ENCODE data around the gene TBC1D8B.
A peak's percentile ranks its signal among the peaks of the same experiment; 100 is the strongest.
"Not testable (repeated sequence)": the region's sequence is repeated elsewhere in the genome, so short reads cannot be mapped to it uniquely, and the experiment has no call there.

TBC1D8B gene

GRCh38 chrX:106802388-106803275 lies at the start of gene TBC1D8B:
TSS of gene TBC1D8B (plus strand) at chrX:106802673. CDS start at chrX:106802854, 181 bp downstream.
- DNase-seq: peak; percentile 37

DNA sequence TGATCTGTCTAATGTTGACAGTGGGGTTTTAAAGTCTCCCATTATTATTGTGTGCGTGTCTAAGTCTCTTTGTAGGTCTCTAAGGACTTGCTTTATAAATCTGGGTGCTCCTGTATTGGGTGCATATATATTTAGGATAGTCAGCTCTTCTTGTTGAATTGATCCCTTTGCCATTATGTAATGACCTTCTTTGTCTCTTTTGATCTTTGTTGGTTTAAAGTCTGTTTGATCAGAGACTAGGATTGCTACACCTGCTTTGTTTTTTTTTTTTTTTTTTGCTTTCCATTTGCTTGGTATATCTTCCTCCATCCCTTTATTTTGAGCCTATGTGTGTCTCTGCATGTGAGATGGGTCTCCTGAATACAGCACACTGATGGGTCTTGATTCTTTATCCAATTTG lies 33.2 kb upstream of the TBC1D8B start:
- not testable (repeated sequence) for DNase-seq

DNA sequence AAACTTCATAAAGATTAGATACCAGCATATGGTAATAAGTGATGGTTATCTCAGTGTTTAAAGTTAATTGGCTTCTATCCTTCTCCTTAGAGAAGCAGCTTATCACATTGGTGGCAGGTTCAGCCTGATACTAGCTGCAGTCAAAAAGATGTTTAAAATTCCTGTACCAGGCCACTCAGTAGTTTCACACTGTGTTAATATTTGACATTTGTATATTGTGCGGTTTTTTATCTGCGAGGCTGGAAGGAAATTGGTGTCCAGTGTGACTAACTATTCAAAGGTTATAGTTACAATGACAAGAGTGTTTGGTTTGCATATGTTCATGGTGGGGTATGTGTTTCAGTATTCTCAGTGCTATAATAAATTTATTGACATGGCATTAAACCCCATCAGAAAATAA lies 27.5 kb upstream of the TBC1D8B start:
- no peak for DNase-seq

DNA sequence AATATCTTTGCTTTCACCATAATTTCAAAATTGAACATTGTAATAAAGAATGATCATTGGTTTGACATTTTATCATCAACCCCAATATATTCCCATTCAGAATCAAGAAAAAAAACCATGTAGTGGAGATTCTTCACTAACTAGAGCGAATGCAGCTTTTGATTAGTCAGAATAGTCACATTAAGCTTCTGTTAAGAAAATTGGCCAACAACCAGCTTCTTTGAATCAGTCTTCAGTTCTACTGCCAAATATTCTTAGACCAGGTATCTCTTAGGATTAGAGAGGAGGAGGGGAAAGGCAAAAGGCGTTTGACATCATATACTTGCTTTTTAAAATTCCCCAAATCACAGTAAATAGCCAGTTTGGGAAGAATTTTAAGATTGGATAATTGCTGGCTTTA lies 22.2 kb upstream of the TBC1D8B start:
- no peak for DNase-seq

GRCh38 chrX:106780664-106781377 lies 21.7 kb upstream of the TBC1D8B start:
- DNase-seq: no peak

- no peak for DNase-seq
Observed at GRCh38 chrX:106783716-106784115, 18.8 kb upstream of the TBC1D8B start.

DNA sequence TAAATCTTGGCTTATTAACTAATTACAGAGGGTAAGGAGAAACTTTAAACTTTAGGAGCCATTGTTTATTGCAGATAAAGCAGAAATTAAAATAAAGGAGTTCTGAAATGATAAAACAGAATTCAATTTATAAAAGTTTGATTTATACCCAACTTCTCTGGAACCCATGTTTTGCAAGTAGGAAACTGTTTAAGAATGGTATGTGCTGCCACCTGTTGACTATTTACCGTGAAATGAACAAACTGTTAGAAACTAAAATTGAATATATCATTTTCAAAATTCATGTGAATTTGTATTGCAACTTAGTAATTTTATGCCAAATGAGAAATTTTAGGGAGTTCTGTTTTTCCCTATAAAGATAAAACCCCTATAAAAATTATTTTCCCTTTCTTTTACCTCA lies 11.0 kb upstream of the TBC1D8B start:
- no peak for DNase-seq

DNA sequence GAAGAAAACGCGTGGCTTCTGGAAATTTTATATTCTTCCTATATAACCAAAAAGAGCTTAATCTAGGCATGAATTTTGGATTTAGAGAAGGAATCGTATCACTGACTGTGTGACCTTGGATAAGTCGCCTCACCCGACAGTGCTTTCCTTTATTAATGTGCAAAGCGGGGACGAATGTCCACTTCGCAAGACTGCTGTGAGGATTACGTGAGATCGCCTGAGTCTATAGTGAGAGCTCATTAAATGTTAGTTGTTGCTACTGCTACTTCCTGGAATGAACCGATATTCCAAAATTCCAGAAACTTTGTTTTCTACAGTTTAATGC lies 448 bp upstream of the TBC1D8B start:
- no peak for DNase-seq

DNA sequence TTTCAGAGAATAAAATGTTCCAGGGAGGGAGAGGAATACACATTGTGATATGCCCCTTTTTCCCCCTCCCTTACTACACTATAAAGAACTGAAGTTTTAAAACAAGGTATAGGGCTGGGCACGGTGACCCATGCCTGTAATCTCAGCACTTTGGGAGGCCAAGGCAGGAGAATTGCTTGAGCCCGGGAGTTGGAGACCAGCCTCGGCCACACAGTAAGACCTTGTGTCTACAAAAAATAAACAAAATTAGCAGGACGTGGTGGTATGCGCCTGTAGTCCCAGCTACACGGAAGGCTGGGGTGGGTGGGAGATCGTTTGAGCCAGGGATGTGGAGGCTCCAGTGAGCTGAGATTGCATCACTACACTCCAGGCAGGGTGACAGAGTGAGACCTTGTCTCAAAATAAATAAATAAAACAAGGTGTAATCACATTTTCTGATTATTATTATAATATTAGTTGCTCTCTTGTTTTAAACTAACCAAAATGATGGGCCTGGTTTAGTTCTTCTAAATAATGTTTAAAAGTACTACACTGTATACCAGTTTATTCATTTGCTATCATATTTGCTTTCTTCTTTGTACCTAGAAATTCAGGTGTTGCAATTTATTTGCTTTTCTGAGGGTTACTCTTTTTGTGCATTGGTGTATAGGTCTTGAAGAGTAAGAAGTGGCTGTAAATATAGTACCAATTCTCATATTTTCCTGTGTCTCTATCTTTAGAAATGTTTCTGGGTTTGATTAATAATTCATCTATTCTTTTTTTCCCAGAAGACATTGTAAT lies 8.8 kb downstream of the TBC1D8B start:
- DNase-seq: no peak

GRCh38 chrX:106812930-106813329 lies 10.5 kb downstream of the TBC1D8B start:
- DNase-seq: not testable (repeated sequence)

GRCh38 chrX:106814093-106814492 lies 11.6 kb downstream of the TBC1D8B start:
- DNase-seq: not testable (repeated sequence)

- DNase-seq: peak; percentile 22
Observed at GRCh38 chrX:106862972-106863688, 60.7 kb downstream of the TBC1D8B start.

GRCh38 chrX:106863697-106864096 lies 61.2 kb downstream of the TBC1D8B start:
- no peak for DNase-seq

DNA sequence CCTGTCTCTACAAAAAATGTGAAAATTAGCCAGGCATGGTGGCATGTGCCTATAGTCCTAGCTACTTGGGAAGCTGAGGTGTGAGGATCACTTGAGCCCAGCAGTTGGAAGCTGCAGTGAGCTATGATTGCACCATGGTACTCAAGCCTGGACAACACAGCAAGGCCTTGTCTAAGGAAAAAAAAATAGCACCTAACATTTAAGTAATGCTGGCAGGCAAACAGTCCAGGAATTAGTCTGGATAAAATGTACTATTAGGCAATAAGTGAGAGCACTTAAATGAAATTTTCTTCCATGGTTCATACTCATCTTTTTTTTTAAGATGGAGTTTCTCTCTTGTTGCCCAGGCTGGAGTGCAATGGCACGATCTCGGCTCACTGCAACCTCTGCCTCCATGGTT lies 70.3 kb downstream of the TBC1D8B start:
- not testable (repeated sequence) for DNase-seq

DNA sequence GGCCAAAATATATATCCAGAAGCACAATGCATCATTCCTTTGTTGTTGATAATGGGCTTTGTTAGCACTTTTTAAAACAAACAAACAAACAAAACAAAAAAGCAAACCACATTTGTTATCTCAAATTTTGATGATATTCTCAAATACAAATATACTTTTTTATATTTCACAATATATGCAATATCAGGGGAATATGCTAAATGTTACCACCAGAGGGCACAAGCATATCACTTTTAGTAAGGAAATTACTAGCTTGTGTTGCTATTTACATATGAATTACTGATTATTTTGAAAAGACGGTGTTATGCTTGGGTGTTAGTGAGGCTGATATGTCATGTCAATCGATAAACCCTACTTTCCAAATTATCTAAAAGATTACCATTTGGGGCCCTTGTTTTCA lies 71.6 kb downstream of the TBC1D8B start:
- DNase-seq: peak; percentile 22

DNA sequence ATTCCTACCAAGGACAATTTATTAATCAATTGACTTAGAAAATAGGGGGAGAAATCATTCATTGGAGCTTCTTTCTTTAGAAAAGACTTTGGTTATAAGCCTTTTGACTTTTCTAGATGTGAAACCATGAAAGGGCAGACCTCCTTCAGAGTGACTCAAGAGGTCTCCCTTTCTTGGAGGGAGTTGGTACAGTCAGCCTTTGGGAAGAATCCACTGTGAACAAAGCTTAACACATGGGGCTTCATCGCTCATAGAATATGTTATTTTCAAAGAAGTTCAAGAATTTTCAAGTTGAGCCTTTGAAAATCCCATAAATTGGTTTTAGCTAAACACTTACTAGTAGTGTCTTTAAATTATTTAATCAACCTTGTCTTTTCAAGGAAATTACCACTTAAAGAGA lies 72.7 kb downstream of the TBC1D8B start:
- no peak for DNase-seq

DNA sequence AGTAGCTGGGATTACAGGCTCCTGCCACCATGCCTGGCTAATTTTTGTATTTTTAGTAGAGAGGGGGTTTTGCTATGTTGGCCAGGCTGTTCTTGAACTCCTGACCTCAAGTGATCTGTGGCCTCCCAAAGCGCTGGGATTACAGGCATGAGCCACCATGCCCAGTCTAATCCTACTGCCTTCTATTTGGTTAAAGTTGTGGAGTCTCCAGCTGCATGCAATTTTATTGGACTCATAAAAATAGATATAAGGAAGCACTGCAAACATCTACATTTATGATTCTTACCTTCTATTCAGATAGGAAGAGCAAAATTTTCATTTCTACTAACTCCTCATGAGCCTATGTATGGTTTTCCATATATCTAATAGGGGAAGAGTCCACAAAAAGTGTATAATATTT lies 87.0 kb downstream of the TBC1D8B start:
- DNase-seq: no peak

- peak; percentile 75 for DNase-seq
Observed at GRCh38 chrX:106891762-106892460, 89.4 kb downstream of the TBC1D8B start.

DNA sequence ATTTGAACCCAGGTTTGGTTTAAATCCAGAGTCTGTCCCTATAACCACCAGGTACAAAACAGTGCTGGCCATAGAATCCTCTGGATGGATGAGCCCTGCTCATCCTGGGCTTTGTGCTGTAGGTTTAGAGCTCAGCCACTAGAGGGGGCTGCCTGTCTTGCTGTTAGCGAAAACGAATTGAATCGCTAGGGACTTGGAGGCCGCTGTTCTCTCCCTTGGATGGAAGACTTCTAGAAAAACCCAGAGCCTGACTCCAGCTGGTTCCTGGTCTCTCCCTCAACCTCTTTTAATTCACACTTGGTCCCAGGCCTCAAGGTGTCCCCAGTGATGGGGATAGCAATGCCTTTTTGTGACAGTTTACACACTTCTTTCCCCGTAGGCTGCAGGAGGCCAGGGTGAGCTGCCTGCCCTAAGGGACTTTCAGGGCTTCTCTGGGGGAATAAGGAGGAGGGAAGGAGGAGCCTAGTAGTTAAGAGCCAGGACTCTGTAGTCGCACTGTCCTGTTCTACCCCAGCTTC lies 92.0 kb downstream of the TBC1D8B start:
- peak; percentile 61 for DNase-seq

GRCh38 chrX:106894978-106895452 lies 92.5 kb downstream of the TBC1D8B start:
- no peak for DNase-seq

DNA sequence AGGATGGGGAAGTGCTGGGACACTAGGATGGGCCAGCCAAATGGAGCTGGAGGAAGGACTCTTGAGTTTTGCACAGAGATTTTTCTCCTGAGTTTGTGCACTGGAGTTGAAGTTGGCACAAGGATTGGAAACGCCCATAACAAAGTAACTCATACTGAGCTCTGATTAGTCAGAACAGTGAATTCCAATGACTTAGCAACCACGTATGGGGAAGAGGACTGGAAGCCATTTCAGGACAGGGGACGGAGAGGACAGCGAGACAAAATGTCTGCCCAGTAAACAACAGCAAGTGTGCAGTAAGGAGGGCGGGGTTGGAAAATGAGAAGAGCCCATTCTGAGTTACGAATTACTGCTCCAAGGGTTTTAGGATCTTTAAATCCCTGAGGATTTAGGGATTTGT lies 94.8 kb downstream of the TBC1D8B start:
- DNase-seq: no peak

- DNase-seq: peak; percentile 5
Observed at GRCh38 chrX:106898462-106898861, 96.0 kb downstream of the TBC1D8B start.
